Endothelial cell of umbilical vein (primary cell): ENCODE results near the gene TRPC4AP. TPM values are rescaled to one million over a fixed set of nuclear protein-coding genes. Genes with fewer than 3 reads are reported as not detected.

Experiments
- BruUV-seq: library from RNA; stranded (reverse); fragments of 400-500 nt; replicated peaks from 2 replicates; lab custom pipeline; 2021; lab: Mats Ljungman, UMichigan
- CTCF ChIA-PET: fragments of 300-600, 350-600 bp; sonication (Branson Sonifier 250); formaldehyde crosslinking; loops from one replicate; lab custom pipeline; 2021; ENCODE audit warnings: antibody characterized with exemption, inconsistent platforms; lab: Charles Lee
- POLR2A ChIA-PET: fragments of 300-600, 350-600 bp; sonication (Branson Sonifier 250); formaldehyde crosslinking; loops from one replicate; lab custom pipeline; 2021; ENCODE audit warnings: antibody characterized with exemption, inconsistent platforms; lab: Charles Lee
- DNase-seq: peaks from one replicate; pipeline ENCODE4 v3.0.0-alpha.2; 2011; ENCODE audit warnings: low read depth, low spot score
- FAIRE-seq: peaks from 2 replicates; lab custom pipeline; 2011; peaks lifted over from hg19 to GRCh38; lab: Jason Lieb, UNC
- H2AFZ ChIP-seq: 2 replicates; pipeline ENCODE4 v1.6.0; 2012; ENCODE audit warnings: low read depth, low read length, control low read depth, inconsistent platforms
- H3K27ac ChIP-seq: 2 replicates; pipeline ENCODE4 v1.5.1; 2011; ENCODE audit warnings: low read depth, mild to moderate bottlenecking, control low read depth, low read length, moderate library complexity; ENCODE audit not compliant: insufficient read depth
- H3K27me3 ChIP-seq, 2 experiments: 2 replicates each; pipeline versions ENCODE4 v1.6.0 to v1.6.1; 2011; ENCODE audit warnings: low read length in 2 of 2, mixed read lengths in 1 of 2; ENCODE audit not compliant: control insufficient read depth in 2 of 2, insufficient read depth in 2 of 2
- H3K36me3 ChIP-seq, 2 experiments: 2 replicates in 1 of 2; 3 replicates in 1 of 2; pipeline ENCODE4 v1.5.1; 2011; ENCODE audit warnings: low read length in 2 of 2, mild to moderate bottlenecking in 1 of 2, moderate library complexity in 1 of 2; ENCODE audit not compliant: control insufficient read depth in 2 of 2, insufficient read depth in 2 of 2; ENCODE audit errors: extremely low read depth in 1 of 2
- H3K4me1 ChIP-seq: 3 replicates; pipeline ENCODE4 v1.5.1; 2011; ENCODE audit warnings: mild to moderate bottlenecking, low read length; ENCODE audit not compliant: control insufficient read depth, insufficient read depth; ENCODE audit errors: extremely low read depth
- H3K4me2 ChIP-seq: 2 replicates; pipeline ENCODE4 v1.6.1; 2011; ENCODE audit warnings: low read length, control low read depth, mixed read lengths; ENCODE audit not compliant: insufficient read depth
- H3K4me3 ChIP-seq, 3 experiments: fragments of 200-600 bp in 1 of 3; sonication (generic), shearing (Covaris generic) in 1 of 3; replicated peaks in 1 of 3; 2 replicates each; pipeline ENCODE4 v1.5.1; 2011 to 2016; ENCODE audit warnings: control low read depth in 3 of 3, low read length in 3 of 3, mild to moderate bottlenecking in 2 of 3, inconsistent platforms in 1 of 3, low read depth in 1 of 3, moderate library complexity in 1 of 3; ENCODE audit not compliant: insufficient read depth in 1 of 3
- H3K79me2 ChIP-seq: 2 replicates; pipeline ENCODE4 v1.6.0; 2012; ENCODE audit warnings: low read length, inconsistent platforms; ENCODE audit not compliant: control insufficient read depth, insufficient read depth
- H3K9ac ChIP-seq: replicated peaks from 2 replicates; pipeline ENCODE3; 2011; ENCODE audit warnings: low read length, control low read depth; ENCODE audit not compliant: insufficient read depth; ENCODE audit errors: extremely low read depth
- H3K9me1 ChIP-seq: replicated peaks from 3 replicates; pipeline ENCODE4 v1.6.0; 2011; ENCODE audit warnings: mild to moderate bottlenecking, low read length; ENCODE audit not compliant: control insufficient read depth, insufficient read depth; ENCODE audit errors: extremely low read depth
- H3K9me3 ChIP-seq: replicated peaks from 2 replicates; pipeline ENCODE4 v1.5.1; 2012; ENCODE audit warnings: low read length, inconsistent platforms; ENCODE audit not compliant: control insufficient read depth, insufficient read depth
- H4K20me1 ChIP-seq: replicated peaks from 2 replicates; pipeline ENCODE3; 2011; ENCODE audit warnings: mild to moderate bottlenecking, low read length; ENCODE audit not compliant: control insufficient read depth, insufficient read depth; ENCODE audit errors: extremely low read depth
- CTCF ChIP-seq, 2 donors: IDR thresholded peaks; 1 replicate in 1 of 2; 2 replicates in 1 of 2; pipeline ENCODE4 v1.5.1; 2011; ENCODE audit warnings: low read length in 2 of 2, mild to moderate bottlenecking in 2 of 2, moderate library complexity in 2 of 2, control low read depth in 1 of 2, inconsistent platforms in 1 of 2, low read depth in 1 of 2; ENCODE audit not compliant: insufficient read depth in 1 of 2; ENCODE audit errors: extremely low read depth in 1 of 2
- EZH2 ChIP-seq: IDR thresholded peaks from 2 replicates; pipeline ENCODE4 v1.6.1; 2012; ENCODE audit warnings: borderline replicate concordance, low read depth, mild to moderate bottlenecking, moderate library complexity, low read length, inconsistent platforms; ENCODE audit not compliant: severe bottlenecking
- FOS ChIP-seq: IDR thresholded peaks from 2 replicates; pipeline ENCODE4 v1.6.1; 2011; ENCODE audit warnings: mild to moderate bottlenecking, low read length, moderate library complexity, borderline replicate concordance; ENCODE audit not compliant: insufficient read depth
- GATA2 ChIP-seq: IDR thresholded peaks from 2 replicates; pipeline ENCODE4 v1.7.0; 2011; ENCODE audit warnings: low read depth, mild to moderate bottlenecking, moderate library complexity, mixed read lengths, low read length; ENCODE audit not compliant: insufficient read length, insufficient read depth
- JUN ChIP-seq: IDR thresholded peaks from 2 replicates; pipeline ENCODE4 v1.6.1; 2011; ENCODE audit warnings: borderline replicate concordance, low read depth; ENCODE audit not compliant: insufficient read length, insufficient read depth
- MAX ChIP-seq: IDR thresholded peaks from 2 replicates; pipeline ENCODE4 v1.6.1; 2011; ENCODE audit not compliant: insufficient read depth, insufficient read length
- MYC ChIP-seq: IDR thresholded peaks from one replicate; pipeline ENCODE4 v1.6.1; 2011; ENCODE audit warnings: mild to moderate bottlenecking, low read depth, low read length
- POLR2A ChIP-seq: IDR thresholded peaks from 2 replicates; pipeline ENCODE4 v1.6.1; 2012; ENCODE audit warnings: low read depth, mild to moderate bottlenecking, control low read depth, low read length
- POLR2AphosphoS5 ChIP-seq: IDR thresholded peaks from 2 replicates; pipeline ENCODE4 v1.6.1; 2012; ENCODE audit warnings: low read depth, mild to moderate bottlenecking, control low read depth, low read length, moderate library complexity; ENCODE audit not compliant: insufficient read depth
- dilution Hi-C: fragments of 300-500 bp; cut with MboI; formaldehyde crosslinking; loops from one replicate; pipeline ENCODE4 v1.15.0; 2019; ENCODE audit warnings: low sequenced_read_pairs; ENCODE audit not compliant: extremely low pct_ligation_motif_present
- intact Hi-C: fragments of 100-400 bp; cut with micrococcal nuclease; formaldehyde crosslinking; loops from one replicate; pipeline ENCODE4 v1.10.0; 2022
- polyA plus RNA-seq, 4 experiments: library from polyadenylated mRNA; depleted of rRNA in 3 of 4; stranded (reverse) in 3 of 4; unstranded in 1 of 4; fragments of >200 nt; gene quantifications; 2 replicates each; pipeline versions ENCODE4 v1.2.1 to v1.2.3, GENCODE V29; 2011 to 2012; ENCODE audit warnings: missing spikeins in 1 of 4
- total RNA-seq: library from RNA; stranded (reverse); gene quantifications from 2 replicates; pipeline ENCODE4 v1.2.3, GENCODE V29; 2021

Gene TRPC4AP
- total and polyA plus RNA-seq, 2 donors (not counting 3 experiments of a cell fraction or from before 2014, with no cell fraction given): 89.0 to 103 TPM

- dilution Hi-C loops: no loop called here
- Histone ChIP-seq H3K4me3 (no peak overlapping the region), H3K4me1 (peaks cover 16% of the 10 kb centered on the region), H3K36me3 (no peaks in the 10 kb centered on the region), H4K20me1 (no peaks in the 10 kb centered on the region), H3K9ac (no peak overlapping the region), H2AFZ (no peak overlapping the region), H3K79me2 (no peaks in the 10 kb centered on the region), H3K9me3 (no peaks in the 10 kb centered on the region), H3K9me1 (no peaks in the 10 kb centered on the region), H3K4me2 (no peak overlapping the region), H3K27me3 (no peaks in the 10 kb centered on the region), H3K27ac (no peak overlapping the region)
- no peak for DNase-seq
- TF ChIP-seq MYC (no peak), POLR2A (no peak), EZH2 (no peak), GATA2 (no peak), CTCF (IDR thresholded peaks at IDR 0.05; ENCODE audit: extremely low read depth in 1 of 2, insufficient read depth in 1 of 2, low read depth in 1 of 2, low read length in 2 of 2) (no peak), MAX (no peak), JUN (no peak), FOS (no peak), POLR2AphosphoS5 (no peak)
- intact Hi-C loops: no loop called here
- CTCF ChIA-PET: interaction anchor here (1.8 kb wide), 2 partner anchors 11 to 38 kb away, joined by 5 to 13 read pairs; no protein-coding TSS in a partner anchor
- BruUV-seq: no TSS peak
- POLR2A ChIA-PET: no interaction called here
- FAIRE-seq: no peak
Observed at GRCh38 chr20:35106827-35107380, 14.3 kb upstream of the TRPC4AP start.
